Retinal pigment epithelial cell (primary cell): ENCODE measurements around the gene BCLAF1.
"Not testable (repeated sequence)": the region's sequence is repeated elsewhere in the genome, so short reads cannot be mapped to it uniquely, and the experiment has no call there.

Source experiments
- DNase-seq: peaks from one replicate; pipeline ENCODE4 v3.0.0-alpha.2; 2010; ENCODE audit warnings: low read depth
- H3K4me3 ChIP-seq: 2 replicates; pipeline ENCODE4 v1.5.1; 2011; ENCODE audit warnings: mild to moderate bottlenecking, low read length, control low read depth, moderate library complexity
- TF ChIP-seq, protein P1 (sequence below): conservative IDR thresholded peaks from 2 replicates; pipeline ENCODE4 v1.5.1; 2011; ENCODE audit warnings: low read depth, low read length, control low read depth, inconsistent platforms

BCLAF1 gene

DNA sequence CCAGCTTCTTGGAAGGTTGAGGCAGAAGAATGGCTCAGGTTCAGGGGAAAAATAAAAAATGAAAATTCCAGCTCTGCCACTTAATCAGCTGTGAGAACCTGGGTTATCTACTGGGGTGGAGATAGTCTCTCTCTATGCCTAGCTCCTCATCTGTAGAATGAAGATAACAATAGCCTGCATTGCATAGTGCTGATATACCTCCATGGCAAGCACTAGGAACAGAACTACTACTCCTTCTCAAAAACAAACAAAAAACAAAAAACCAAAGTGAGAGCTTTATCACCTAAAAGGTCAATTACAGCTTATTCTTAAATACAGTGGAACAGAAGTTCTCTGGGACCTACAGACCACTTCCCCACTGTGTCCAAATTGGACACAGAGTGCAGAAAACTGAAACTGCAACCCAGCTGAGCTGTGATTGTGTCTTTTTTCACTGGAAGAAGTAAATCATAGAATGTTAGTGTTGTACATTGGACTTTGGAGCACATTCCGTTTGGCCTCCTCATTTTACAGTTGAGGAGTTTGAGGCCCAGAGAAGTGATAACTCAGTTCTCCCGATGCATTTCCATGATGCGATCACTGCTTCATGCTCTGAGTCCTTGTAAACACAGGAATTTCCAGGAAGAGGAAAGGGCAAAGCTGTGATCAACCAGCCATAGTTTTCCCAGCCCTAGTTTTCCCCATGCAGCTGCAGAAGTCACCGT lies 62.8 kb downstream of the BCLAF1 start:
- no peak overlapping the region for H3K4me3 ChIP-seq
- no peak for DNase-seq
- TF ChIP-seq, protein P1, sequence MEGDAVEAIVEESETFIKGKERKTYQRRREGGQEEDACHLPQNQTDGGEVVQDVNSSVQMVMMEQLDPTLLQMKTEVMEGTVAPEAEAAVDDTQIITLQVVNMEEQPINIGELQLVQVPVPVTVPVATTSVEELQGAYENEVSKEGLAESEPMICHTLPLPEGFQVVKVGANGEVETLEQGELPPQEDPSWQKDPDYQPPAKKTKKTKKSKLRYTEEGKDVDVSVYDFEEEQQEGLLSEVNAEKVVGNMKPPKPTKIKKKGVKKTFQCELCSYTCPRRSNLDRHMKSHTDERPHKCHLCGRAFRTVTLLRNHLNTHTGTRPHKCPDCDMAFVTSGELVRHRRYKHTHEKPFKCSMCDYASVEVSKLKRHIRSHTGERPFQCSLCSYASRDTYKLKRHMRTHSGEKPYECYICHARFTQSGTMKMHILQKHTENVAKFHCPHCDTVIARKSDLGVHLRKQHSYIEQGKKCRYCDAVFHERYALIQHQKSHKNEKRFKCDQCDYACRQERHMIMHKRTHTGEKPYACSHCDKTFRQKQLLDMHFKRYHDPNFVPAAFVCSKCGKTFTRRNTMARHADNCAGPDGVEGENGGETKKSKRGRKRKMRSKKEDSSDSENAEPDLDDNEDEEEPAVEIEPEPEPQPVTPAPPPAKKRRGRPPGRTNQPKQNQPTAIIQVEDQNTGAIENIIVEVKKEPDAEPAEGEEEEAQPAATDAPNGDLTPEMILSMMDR = no peak

DNA sequence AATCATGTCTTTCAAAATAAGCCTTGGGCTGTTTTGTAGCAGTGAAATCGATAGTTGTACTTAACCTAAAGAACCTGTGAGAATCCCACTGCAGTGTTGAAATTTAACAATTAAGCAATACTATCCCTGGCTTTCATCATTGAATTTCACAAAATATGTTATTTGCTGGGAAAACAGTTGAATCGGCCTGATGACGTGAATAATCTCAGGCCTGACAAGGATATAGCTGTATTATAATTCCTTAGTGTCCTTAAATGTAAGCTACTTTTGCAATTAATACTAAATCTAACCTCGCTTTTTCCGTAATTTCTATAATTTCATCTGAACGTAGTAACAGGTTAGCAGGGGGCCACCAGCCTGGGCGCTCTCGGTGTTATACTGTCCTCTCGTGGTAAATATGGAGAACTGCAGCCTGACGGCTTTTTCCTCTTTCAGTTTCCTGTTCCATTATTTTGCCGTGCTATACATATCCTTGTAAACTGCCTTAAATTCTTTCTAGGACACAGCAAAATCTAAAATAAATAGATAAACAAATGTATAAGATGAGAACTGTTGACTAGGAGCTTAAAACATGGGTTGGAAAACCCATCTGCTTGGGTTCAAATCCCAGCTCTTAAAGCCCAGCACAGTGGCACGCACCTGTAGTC lies 63.5 kb downstream of the BCLAF1 start:
- H3K4me3 ChIP-seq = no peak overlapping the region
- no peak for DNase-seq

DNA sequence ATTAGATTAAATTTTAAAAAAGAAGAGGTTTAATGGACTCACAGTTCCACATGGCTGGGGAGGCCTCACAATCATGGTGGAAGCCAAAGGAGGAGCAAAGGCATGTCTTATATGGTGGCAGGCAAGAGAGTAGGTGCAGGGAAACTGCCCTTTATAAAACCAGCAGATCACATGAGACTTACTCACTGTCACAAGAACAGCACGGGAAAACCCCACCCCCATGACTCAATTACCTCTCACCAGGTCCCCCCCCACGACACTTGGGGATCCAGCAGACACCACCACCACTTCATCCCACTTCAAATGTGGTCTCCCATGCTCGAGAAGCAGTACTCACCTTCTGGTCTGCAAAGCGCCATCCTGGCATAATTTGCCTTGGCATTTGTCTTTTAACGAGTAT lies 64.2 kb downstream of the BCLAF1 start:
- H3K4me3 ChIP-seq = no peak overlapping the region
- no peak for DNase-seq
- TF ChIP-seq, protein P1 = no peak

More for the DNA sequence above, 63.5 kb downstream of the BCLAF1 start:
- TF ChIP-seq, protein P1 = peak; percentile 100

DNA sequence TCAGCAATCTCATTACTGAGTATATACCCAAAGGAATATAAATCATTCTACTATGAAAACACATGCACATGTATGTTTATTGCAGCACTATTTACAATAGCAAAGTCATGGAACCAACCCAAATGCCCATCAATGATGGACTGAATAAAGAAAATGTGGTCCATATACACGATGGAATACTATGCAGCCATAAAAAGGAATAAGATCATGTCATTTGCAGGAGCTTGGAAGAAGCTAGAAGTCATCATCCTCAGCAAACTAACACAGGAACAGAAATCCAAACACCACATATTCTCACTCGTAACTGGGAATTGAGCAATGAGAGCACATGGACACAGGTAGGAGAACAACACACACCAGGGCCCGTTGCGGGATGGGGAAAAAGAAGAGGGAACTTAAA lies 64.7 kb downstream of the BCLAF1 start:
- DNase-seq, H3K4me3 ChIP-seq: not testable (repeated sequence)

DNA sequence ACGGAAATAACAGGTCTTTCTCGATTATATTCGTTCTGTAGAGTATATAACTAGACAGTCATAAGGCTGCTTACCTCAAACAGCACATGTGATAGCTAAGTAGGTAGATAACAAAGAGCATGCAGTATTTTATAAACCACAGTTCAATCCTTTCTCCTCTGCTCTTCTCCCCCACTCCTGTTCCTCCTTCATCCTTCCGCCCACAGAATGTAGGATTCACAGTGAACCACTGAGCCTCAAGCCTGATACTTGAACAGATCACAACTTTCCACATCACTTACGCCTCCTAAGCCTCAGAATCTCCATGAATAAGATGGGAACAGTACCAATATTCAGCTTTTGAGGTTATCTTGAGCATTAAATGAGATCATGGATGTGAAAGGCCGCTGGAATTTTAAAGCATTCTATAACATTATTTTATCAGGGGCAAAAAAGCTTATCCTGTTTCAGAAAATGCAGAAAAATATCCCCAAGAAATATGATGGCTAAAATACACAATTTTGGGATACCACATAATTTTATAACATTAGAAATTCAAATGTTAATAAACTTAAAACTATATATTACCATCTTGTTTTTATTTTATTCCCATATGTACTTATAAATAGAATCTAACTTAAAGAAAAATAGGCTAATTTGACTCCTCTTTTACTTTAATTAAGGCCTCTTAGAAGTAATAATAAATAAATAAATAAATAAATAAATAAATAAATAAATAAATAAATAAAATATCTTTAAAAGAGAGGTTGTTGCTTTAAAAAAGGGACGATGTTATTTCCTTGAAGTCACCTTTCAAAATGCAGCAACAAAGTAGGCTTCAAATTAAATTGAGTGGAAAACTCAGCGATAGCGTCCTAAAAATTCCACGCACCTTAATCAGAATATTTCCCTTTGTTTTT lies 72.9 kb downstream of the BCLAF1 start:
- TF ChIP-seq, protein P1 = no peak
- no peak for DNase-seq
- H3K4me3 ChIP-seq = no peak overlapping the region

DNA sequence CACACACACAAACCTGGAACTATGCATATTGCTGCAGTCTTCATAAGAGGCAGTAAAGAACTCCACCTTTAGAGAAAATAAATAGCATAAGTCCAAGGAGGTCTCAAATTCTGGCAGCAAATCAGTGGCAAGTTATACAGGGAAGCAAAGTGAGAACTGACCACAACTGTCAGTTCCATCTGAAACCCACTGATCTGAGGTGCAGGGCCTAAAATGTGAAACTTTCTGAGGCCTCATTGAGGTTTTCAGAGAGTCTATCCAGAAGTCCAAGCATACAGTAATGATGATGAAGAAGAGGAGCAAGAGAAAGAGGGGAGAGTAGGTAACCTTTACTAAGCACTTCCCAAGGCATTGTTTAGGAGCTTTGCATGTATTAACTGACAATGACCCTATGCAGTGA lies 75.8 kb downstream of the BCLAF1 start:
- H3K4me3 ChIP-seq = no peak overlapping the region
- no peak for DNase-seq
- TF ChIP-seq, protein P1 = no peak

DNA sequence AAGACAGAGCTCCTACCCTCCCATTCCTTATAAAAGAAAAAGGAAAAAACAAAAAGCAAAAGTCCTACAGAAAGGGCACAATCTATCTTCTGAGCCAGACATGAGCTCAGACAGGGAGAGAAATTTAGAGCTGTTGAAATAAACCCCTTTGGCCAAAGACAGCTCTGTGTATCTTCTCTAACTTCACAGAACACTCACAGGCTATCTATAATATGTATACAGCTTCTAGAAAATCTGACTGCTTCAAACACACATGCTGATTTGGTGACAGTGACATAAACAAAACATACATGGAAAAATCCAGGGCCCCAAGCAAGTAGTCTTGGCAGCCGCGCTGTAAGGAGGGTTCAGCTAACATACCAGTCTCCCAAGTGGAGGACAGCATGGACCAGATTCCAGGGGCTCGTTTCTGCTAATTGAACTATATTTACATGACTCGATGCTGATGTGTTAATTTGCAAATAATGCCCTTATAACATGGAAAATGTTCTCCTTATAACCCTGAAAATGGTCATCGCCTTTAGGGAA lies 76.6 kb downstream of the BCLAF1 start:
- TF ChIP-seq, protein P1 = no peak
- DNase-seq = no peak

More for the DNA sequence above, 76.6 kb downstream of the BCLAF1 start:
- H3K4me3 ChIP-seq = no peak overlapping the region
